LNCaP clone FGC (cell line): ENCODE results near the gene PUDP.

Experiments
- DNase-seq: peaks from one replicate; pipeline ENCODE4 v3.0.0-alpha.2; 2011; ENCODE audit warnings: low read depth
- H3K4me3 ChIP-seq: 2 replicates; pipeline ENCODE4 v1.5.1; 2011; ENCODE audit warnings: mild to moderate bottlenecking, low read depth, low read length, control low read depth
- TF ChIP-seq, protein P1 (sequence below): IDR thresholded peaks from 2 replicates; pipeline ENCODE4 v1.5.1; 2012; ENCODE audit warnings: mild to moderate bottlenecking; ENCODE audit not compliant: control insufficient read depth, insufficient read depth; ENCODE audit errors: extremely low read depth

PUDP gene

DNA sequence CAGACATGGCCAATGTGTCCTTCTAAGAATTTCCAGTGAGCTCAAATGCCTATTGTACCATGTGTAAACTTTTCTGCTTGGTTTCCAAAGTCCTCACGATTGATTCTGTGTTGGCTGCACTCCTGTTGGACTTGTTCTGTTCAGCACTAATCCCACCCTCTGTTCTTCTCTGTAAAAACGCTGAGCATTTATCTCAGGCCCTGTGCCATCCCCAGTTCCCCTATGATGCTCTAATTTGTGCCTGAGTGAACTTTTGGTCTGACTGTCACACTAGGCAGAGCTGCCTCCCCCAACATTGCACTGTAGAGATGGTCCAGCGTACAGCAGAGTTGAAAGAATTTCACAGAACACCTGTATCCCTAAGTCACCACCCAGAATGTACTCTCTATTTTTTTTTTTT lies 76.6 kb downstream of the PUDP start:
- no peak overlapping the region for H3K4me3 ChIP-seq
- no peak for DNase-seq
- TF ChIP-seq, protein P1, sequence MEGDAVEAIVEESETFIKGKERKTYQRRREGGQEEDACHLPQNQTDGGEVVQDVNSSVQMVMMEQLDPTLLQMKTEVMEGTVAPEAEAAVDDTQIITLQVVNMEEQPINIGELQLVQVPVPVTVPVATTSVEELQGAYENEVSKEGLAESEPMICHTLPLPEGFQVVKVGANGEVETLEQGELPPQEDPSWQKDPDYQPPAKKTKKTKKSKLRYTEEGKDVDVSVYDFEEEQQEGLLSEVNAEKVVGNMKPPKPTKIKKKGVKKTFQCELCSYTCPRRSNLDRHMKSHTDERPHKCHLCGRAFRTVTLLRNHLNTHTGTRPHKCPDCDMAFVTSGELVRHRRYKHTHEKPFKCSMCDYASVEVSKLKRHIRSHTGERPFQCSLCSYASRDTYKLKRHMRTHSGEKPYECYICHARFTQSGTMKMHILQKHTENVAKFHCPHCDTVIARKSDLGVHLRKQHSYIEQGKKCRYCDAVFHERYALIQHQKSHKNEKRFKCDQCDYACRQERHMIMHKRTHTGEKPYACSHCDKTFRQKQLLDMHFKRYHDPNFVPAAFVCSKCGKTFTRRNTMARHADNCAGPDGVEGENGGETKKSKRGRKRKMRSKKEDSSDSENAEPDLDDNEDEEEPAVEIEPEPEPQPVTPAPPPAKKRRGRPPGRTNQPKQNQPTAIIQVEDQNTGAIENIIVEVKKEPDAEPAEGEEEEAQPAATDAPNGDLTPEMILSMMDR, result no peak

DNA sequence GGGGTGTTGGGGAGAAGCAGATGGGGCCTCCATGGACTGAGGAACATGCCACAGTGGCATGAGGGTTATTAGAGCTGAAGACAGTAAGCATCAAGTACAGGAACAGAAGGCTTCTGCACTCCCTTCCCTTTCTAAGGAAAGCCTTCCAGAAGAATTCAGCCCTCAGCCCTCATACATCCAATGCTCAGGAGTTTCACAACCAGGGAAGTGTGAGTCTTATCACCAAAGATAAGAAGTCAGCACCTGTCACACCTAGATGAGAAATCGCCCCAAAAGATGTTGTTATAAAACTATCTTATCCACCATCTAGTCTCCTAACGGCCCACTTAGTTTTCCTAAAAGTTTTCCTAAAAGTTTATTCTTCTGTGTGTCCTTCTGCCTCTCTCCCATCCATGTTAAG lies 78.4 kb downstream of the PUDP start:
- TF ChIP-seq, protein P1, result no peak
- DNase-seq, result no peak
- H3K4me3 ChIP-seq, result no peak overlapping the region

DNA sequence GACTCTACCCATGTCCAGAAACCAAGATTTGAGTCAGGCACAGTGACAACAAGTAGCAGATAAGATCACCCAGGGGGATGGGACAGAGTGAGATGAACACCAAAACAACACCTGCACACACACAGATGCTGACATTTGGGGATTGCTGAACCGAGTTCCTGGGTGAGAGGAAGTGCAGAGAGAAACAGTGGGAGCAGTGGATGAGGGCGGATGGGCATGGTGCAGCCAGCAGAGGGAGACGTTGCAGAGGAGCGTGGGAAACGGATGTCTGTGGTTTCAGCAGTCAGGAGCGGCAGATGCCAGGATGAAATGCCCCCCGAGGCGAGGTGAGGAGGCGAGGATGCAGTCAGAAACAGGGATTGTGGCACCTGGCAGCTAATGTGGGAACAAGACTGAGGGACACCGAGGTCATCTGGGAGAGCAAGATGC lies 79.0 kb downstream of the PUDP start:
- no peak overlapping the region for H3K4me3 ChIP-seq

DNA sequence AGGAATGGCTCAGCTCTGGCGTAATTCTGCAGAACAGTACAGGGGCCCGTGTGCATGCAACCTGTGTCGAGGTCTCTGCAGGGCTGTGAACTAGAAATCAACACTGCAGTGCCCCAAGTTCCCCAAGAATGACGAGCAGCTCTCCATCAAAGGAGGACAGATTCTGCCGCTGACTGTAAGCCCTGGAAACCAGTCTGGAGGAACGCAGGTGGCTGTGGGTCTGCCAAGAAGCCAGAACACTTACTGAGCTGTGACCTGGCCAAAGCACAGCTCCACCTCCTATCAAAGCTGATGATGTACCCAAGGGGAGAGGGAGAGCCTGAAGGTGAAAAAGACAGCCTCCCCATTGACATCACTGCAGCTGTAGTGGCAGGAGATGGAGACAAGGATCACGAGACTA lies 80.7 kb downstream of the PUDP start:
- TF ChIP-seq, protein P1, result no peak
- H3K4me3 ChIP-seq, result no peak overlapping the region
- no peak for DNase-seq

More for the DNA sequence above, 79.0 kb downstream of the PUDP start:
- TF ChIP-seq, protein P1, result no peak
- no peak for DNase-seq

DNA sequence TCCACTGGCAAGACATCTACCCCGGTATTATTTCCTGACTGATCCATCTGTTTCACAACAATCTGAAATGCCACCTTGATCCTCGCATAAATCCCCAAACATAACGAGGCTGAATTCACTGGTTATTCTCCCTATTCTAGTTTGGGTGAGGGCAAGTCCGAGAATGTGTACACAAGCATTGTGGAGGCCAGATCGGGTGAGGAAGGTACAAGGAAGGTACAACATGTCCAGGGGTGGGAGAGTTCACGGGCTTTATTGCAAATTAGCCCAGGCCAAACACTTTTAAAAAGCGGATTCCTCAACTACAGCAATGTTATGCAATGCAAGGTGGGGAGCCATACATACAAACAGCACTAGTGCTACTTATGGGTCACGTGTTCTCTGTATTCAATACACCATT lies 82.5 kb downstream of the PUDP start:
- no peak for DNase-seq
- TF ChIP-seq, protein P1, result no peak
- H3K4me3 ChIP-seq, result no peak overlapping the region

DNA sequence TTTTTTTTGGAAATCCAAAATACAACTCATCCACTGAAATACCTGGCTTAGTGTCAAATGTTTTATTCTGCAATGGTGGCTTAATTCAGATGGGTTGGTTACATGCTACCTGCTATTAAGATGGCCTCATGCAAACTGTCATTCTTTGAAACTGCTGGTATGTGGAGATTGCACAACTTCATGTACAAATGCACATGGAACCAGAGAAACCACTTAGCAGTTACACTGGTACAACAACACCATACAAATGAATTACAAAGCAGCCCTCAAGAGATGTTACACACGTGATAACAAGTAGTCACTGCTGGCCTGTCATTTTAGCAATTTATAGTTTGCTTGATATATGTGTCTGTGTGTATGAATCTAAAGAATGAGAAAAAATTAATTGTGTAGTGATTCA lies 85.0 kb downstream of the PUDP start:
- DNase-seq, result no peak
- TF ChIP-seq, protein P1, result no peak
- H3K4me3 ChIP-seq, result no peak overlapping the region

DNA sequence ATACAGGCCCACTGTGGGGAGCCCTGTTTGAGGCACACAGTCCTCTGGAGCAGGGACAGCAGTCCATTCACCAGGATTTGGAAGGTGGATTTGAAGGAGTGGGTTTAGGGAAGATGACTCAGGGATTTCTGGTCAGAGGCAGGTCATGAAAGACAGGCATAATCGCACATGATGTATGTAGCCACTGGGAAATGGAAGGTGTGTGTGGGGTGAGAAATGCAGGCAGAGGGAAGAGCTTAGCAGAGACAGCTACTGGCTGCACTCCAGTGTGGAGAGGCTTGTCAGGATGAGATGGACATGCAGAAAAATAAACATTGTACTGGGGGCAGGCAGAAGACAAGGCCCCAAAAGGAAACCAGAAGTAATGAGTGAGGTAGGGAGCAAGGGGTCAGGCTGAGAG lies 85.7 kb downstream of the PUDP start:
- DNase-seq, result no peak
- no peak overlapping the region for H3K4me3 ChIP-seq
- TF ChIP-seq, protein P1, result no peak
